ENCODE measurements around the gene ARSI.

- TF ChIP-seq CTCF (IDR thresholded peaks at IDR 0.05) = no peak
- TF ChIP-seq POLR2A (IDR thresholded peaks at IDR 0.05) = no peak
- TF ChIP-seq EP300 (IDR thresholded peaks at IDR 0.05) = no peak
Observed at GRCh38 chr5:150340614-150341255, 38.0 kb upstream of the ARSI start.

All from upper lobe of left lung (tissue), 4 donors.